Femur (tissue), 1 donor: ENCODE measurements around the gene WDR59.
"Not testable (repeated sequence)": the region's sequence is repeated elsewhere in the genome, so short reads cannot be mapped to it uniquely, and the experiment has no call there.

Experiments used
- DNase-seq: peaks from one replicate; pipeline ENCODE4 v3.0.0-alpha.2; 2017

The WDR59 gene

GRCh38 chr16:75012380-75013081 lies 27.6 kb upstream of the WDR59 start:
- DNase-seq, result no peak

- no peak for DNase-seq
These were observed 26.8 kb upstream of the WDR59 start for GRCh38 chr16:75011634-75012307.

GRCh38 chr16:75010427-75010826 lies 25.5 kb upstream of the WDR59 start:
- no peak for DNase-seq

GRCh38 chr16:75007443-75007842 lies 22.5 kb upstream of the WDR59 start:
- no peak for DNase-seq

- DNase-seq, result no peak
These were observed 20.8 kb upstream of the WDR59 start for GRCh38 chr16:75005697-75006096.

- DNase-seq, result no peak
These were observed 19.5 kb upstream of the WDR59 start for GRCh38 chr16:75004460-75004859.

GRCh38 chr16:75003931-75004330 lies 19.0 kb upstream of the WDR59 start:
- DNase-seq, result no peak

GRCh38 chr16:75002474-75002873 lies 17.6 kb upstream of the WDR59 start:
- no peak for DNase-seq

GRCh38 chr16:75000481-75001081 lies 15.7 kb upstream of the WDR59 start:
- DNase-seq, result peak; percentile 52

GRCh38 chr16:74999609-75000480 lies 14.9 kb upstream of the WDR59 start:
- peak; percentile 62 for DNase-seq

GRCh38 chr16:74999219-74999608 lies 14.3 kb upstream of the WDR59 start:
- peak; percentile 62 for DNase-seq

GRCh38 chr16:74998481-74999218 lies 13.7 kb upstream of the WDR59 start, which contains the start of gene ZNRF1:
TSS of gene ZNRF1 (plus strand) at chr16:74999024. CDS start at chr16:74999672, 648 bp downstream.
- DNase-seq, result peak; percentile 92

GRCh38 chr16:74997042-74997491 lies 12.1 kb upstream of the WDR59 start:
- DNase-seq, result no peak

GRCh38 chr16:74995986-74996385 lies 11.1 kb upstream of the WDR59 start:
- no peak for DNase-seq

- no peak for DNase-seq
These were observed 6.9 kb upstream of the WDR59 start for GRCh38 chr16:74991593-74992403.

GRCh38 chr16:74991268-74991592 lies 6.3 kb upstream of the WDR59 start:
- DNase-seq, result no peak

GRCh38 chr16:74990832-74991231 lies 5.9 kb upstream of the WDR59 start:
- no peak for DNase-seq

GRCh38 chr16:74989864-74990263 lies 4.9 kb upstream of the WDR59 start:
- not testable (repeated sequence) for DNase-seq

GRCh38 chr16:74987027-74987681 lies 2.2 kb upstream of the WDR59 start:
- no peak for DNase-seq

GRCh38 chr16:74984194-74984528 lies 762 bp downstream of the WDR59 start:
- DNase-seq, result no peak

GRCh38 chr16:74982256-74982655 lies 2.7 kb downstream of the WDR59 start:
- DNase-seq, result no peak
